Raji (cell line): ENCODE data around the gene TSNAX.

Source experiments
- POLR2A ChIP-seq: IDR thresholded peaks from 2 replicates; pipeline ENCODE4 v1.6.1; 2011; ENCODE audit warnings: low read depth, low read length, control low read depth; ENCODE audit not compliant: insufficient read depth

TSNAX gene

DNA sequence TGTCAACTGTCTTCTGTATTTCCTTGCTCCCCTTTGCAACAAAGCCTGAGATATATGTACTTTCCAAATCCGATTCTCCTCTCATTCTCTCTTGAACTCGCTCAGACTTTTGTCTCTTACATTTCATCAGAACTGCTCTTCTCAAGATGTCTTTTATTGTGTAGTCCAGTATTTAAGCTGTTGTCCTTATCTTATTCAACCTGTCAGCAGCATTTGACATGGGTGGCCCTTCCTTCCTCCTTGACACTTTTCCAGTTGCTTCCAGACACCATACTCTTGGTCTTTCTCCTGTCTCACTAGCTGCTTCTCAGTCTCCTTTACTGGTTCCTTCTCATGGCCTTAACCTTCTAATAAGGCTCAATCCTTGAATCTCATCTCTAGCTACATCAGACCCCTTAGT lies 47.0 kb downstream of the TSNAX start:
- TF ChIP-seq POLR2A: no peak

DNA sequence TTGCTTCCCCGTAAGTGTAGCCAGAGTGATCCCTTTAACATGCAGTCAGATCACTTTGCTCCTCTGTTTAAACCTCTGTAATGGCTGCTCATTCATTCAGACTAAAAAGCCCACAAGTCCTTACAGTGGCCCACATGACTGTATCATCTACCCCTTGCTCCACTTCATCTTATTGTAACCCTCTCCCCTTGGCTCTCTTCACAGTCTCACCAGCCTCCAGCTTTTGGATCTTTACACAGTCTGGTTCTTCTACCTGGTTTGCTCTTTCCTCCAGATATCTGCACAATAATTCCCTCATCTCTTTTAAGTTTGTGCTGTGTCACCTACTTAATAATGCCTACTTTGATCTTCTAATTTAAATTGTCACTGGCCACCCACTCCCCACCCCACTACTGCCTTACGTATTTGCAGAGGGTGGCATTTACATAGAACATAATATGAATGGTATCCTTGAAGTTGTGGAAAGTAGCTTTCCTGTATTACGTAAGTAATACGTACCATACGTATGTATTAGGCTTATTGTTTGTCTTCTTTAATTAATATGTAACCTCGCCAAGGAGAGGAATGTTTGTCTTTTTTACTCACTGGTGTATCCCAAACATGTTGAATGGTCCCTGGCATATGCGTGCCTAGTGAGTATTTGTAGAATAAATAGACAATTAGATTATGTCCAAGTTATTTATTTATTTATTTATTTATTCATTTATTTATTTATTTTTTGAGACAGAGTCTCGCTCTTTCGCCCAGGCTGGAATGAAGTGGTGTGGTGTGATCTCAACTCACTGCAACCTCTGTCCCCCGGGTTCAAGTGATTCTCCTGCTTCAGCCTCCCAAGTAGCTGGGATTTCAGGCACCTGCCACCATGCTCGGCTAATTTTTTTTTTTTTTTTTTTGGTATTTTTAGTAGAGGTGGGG lies 48.6 kb downstream of the TSNAX start:
- TF ChIP-seq POLR2A: no peak

DNA sequence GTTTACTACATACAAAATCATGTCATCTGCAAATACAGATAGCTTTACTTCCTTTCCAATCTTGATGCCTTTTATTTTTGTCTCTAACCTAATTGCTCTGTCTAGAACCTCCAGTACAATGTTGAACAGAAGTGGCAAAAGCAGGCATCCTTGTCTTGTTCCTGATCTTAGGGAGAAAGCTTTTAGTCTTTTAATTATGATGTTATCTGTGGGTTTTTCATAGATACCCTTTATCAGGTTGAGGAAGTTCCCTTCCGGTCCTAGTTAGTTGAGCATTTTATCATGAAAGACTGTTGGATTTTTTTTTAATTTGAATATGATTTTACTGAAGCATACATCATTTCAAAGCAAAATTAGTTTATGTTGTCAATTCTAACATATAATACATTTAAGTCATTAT lies 52.4 kb downstream of the TSNAX start:
- no peak for TF ChIP-seq POLR2A

DNA sequence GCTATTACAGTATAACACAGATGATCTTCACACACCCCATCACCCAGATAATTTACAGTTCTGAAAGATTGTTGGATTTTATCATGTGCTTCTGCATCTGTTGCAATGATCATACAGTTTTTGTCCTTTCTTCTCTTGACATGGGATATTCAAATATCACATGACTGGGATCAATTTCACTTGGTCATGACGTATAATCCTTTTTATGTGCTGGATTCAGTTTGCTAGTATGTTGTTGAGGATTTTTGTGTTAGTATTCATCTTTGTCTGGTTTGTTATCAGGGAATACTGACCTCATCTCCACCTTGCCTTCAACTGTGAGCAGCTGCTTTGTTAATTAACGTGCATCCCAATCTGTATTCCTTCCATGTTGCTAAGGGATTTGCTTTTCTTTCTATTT lies 53.4 kb downstream of the TSNAX start:
- TF ChIP-seq POLR2A: no peak

DNA sequence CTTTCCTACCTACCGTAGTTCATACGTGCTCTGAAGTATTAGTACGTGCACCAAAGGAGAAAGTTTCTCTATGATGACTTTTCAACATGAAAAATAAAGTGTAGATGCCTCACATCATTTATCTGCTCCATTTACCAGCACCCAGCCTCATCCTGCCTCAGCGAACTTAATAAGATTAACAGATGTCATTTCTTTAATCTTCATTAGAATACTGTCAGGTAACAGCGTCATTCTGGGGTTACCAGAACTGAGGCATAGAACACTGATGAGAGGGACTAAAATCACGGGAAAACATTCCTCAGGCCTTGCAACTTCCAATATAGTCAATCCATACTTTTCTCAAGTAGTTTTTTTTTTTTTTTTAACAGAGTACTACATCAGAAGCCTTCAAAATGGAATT lies 54.9 kb downstream of the TSNAX start:
- TF ChIP-seq POLR2A: no peak

GRCh38 chr1:231584117-231584516 lies 55.6 kb downstream of the TSNAX start:
- TF ChIP-seq POLR2A: no peak

DNA sequence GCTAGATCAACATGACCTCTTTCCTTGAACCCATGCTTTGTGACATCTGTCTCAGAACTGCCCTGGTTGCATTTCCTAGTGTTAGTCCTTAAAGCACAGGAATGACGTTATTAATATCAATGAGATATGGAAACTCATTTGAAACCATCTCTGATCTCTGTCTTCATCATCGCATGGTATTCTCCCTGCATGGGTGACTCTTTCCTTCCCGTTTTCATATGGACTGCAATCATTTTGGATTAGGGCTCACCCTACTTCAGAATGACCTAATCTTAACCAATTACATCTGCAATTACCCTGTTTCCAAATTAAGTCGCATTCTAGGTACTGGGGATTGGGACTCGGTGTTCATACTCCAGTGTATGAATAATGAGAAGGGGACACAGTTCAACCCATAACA lies 56.5 kb downstream of the TSNAX start:
- no peak for TF ChIP-seq POLR2A

DNA sequence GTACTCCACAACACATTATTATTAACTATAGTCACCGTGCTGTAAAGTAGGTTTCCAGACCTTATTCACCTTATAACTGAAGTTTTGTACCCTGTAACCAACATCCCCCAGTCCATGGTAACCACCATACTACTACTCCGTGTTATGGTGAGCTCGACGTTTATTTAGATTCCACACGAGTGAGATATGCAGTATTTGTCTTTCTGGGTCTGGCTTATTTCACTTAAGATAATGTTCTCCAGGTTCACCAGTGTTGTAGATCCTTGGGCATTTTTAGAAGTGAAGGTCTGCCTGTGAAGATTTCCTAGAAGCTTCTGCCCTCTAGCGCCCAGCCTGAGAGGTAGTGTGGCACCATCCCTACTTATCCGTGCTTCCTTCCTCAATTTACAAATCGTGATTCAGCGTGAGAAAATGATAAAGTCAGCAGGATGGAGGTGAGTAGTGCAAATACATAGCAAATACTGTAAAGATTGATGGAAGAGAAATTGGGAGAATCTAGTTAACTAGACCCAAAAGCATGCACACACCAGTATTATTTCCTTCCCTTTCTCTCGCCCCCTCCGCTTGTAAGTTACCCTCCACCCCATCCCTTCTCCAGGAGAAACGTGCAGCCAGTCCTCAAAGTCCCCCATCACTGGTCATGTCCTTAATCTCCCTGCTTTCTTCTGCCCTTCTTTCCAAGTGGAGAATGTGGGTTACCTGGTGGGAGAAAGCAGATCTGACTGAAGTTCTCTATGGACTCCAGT lies 62.2 kb downstream of the TSNAX start:
- no peak for TF ChIP-seq POLR2A

DNA sequence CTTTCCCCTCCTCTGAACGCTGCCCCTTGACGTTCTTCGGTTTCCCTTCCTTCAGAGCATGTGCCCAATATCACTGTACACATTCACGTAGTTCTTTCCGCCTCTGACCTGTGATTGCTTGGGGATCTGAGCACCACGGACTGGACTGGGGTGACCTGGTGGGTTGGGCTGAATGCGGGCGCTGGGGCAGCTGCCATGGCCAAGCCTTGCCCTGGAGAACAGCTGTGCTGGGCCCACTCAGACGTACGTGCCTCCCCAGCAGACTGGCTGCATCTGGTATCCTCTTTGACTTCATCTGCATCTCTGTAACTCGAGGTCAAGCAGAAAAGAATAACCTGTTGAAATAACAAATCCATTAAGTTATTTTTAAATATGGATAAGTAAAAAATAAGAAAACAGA lies 63.0 kb downstream of the TSNAX start:
- no peak for TF ChIP-seq POLR2A

GRCh38 chr1:231592809-231593208 lies 64.3 kb downstream of the TSNAX start:
- no peak for TF ChIP-seq POLR2A

DNA sequence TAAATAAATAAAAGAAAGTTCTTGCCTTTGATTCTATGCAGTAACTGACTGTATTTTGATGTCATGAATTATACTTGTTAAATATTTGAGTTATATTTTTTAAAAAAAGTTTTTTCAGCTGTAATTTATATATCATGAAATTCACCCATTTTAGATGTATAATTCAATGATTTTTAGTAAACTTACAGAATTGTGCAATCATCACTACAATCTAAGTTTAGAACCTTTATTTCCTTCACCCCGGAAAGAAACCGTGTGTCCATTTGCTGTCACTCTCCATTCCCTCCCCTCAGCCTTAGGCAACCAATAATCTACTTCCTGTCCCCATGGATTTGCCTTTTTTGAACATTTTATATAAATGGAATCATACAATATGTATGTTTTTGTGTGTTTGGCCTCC lies 65.7 kb downstream of the TSNAX start:
- no peak for TF ChIP-seq POLR2A

DNA sequence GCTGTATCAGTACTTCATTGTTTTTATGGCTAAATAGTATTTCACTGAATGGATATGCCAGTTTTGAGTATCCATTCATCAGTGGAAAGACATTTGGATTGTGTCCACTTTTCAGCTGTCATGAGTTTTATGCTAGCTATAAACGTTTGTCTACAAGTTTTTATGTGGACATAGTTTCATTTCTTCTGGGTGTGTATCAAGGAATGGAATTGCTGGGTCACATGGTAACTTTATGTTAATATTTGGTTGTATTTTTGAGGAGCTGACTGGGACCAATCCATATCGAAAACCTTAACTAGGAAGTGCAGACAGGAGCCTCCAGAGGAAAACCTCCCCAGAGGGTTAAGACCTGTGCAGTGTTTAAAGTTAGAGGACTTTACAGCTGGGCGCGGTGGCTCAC lies 66.3 kb downstream of the TSNAX start:
- no peak for TF ChIP-seq POLR2A

GRCh38 chr1:231596337-231596791 lies 67.9 kb downstream of the TSNAX start:
- no peak for TF ChIP-seq POLR2A

DNA sequence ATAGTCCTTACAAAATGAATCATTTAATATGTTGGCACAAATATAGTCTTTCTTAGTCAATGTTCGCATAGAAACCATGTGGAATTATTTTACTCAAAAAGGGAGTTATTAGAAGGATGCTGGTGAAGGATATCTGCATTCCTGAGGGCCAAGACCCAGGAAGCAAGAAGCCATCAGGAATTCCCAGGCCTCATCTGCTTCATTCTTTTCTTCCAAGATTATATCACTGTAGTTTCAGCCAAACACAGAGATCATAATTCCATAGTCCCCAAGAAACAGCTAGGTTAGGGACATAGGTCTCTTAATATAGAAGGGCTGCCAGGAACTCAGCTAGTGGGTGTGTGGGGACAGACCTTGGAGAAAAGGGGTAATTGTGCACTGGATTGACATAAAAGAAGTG lies 69.5 kb downstream of the TSNAX start:
- TF ChIP-seq POLR2A: no peak

DNA sequence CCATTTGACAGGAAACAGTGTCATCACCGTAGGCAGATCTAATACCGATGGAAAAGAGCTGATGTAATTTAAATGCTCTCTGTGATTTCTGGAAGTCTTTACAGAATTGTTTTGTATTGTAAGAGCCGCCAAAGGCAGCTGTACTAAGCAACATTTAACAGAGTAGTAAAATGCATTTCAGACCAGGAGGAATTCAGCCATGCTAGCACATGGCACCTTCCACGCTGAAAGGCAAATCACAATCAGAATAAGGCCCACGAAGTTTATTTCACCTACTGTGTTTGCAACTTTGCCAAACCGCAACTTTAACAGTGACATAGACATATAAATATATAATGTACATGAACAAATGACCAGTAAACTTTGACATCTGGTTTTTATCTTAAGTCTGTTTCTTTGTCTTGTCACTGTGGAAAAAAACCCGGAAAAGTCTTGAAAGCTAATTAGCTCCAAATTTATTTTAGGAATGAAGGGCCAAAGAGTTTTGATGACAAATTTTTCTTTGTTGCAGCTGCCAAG lies 72.0 kb downstream of the TSNAX start:
- no peak for TF ChIP-seq POLR2A
